Caco-2 (cell line): ENCODE data around the gene EIF2S1. TPM values are rescaled to one million over a fixed set of nuclear protein-coding genes. Genes with fewer than 3 reads are reported as not detected.

Source experiments
- Bru-seq: library from RNA; stranded (reverse); fragments of 400-500 nt; gene quantifications from one replicate; lab custom pipeline; 2021; lab: Mats Ljungman, UMichigan
- BruChase-seq, 2 experiments: library from RNA; stranded (reverse); fragments of 400-500 nt; gene quantifications; one replicate each; lab custom pipeline; 2021; lab: Mats Ljungman, UMichigan
- BruUV-seq: library from RNA; stranded (reverse); fragments of 400-500 nt; replicated peaks from 2 replicates; lab custom pipeline; 2021; lab: Mats Ljungman, UMichigan
- CTCF ChIA-PET: fragments of 300-600 bp; sonication (Branson Sonifier 250); formaldehyde crosslinking; loops from one replicate; lab custom pipeline; 2022; ENCODE audit warnings: antibody characterized with exemption; lab: Charles Lee
- POLR2A ChIA-PET: fragments of 300-600 bp; sonication (Branson Sonifier 250); formaldehyde crosslinking; loops from one replicate; lab custom pipeline; 2022; ENCODE audit warnings: antibody characterized with exemption; lab: Charles Lee
- DNase-seq, 2 experiments: peaks; one replicate each; pipeline versions ENCODE4 v3.0.0 to v3.0.0-alpha.2; 2020 to 2022
- H3K27me3 ChIP-seq: replicated peaks from 2 replicates; pipeline ENCODE4 v1.6.0; 2011; ENCODE audit warnings: low read length; ENCODE audit not compliant: control insufficient read depth, insufficient read depth
- H3K36me3 ChIP-seq: 2 replicates; pipeline ENCODE4 v1.5.1; 2011; ENCODE audit warnings: low read length; ENCODE audit not compliant: control insufficient read depth, insufficient read depth
- H3K4me1 ChIP-seq: fragments of 250-450 bp; sonication (Bioruptor Pico); 2 replicates; pipeline ENCODE4 v1.5.1; 2020; ENCODE audit warnings: mild to moderate bottlenecking
- H3K4me3 ChIP-seq: 2 replicates; pipeline ENCODE4 v1.5.1; 2011; ENCODE audit warnings: low read depth, mild to moderate bottlenecking, control low read depth, low read length
- H3K9me3 ChIP-seq: fragments of 250-450 bp; sonication (Bioruptor Pico); 2 replicates; pipeline ENCODE4 v1.5.1; 2020; ENCODE audit warnings: mild to moderate bottlenecking, moderate library complexity
- H3K27ac Mint-ChIP-seq: one replicate; pipeline ENCODE4 v1.8.0; 2022; ENCODE audit warnings: mixed read lengths; ENCODE audit not compliant: unreplicated experiment
- H3K27me3 Mint-ChIP-seq: one replicate; pipeline ENCODE4 v1.8.0; 2022; ENCODE audit warnings: mixed read lengths; ENCODE audit not compliant: insufficient read depth, unreplicated experiment
- H3K36me3 Mint-ChIP-seq: one replicate; pipeline ENCODE4 v1.8.0; 2022; ENCODE audit warnings: mild to moderate bottlenecking, mixed read lengths; ENCODE audit not compliant: insufficient read depth, unreplicated experiment
- H3K4me1 Mint-ChIP-seq: one replicate; pipeline ENCODE4 v1.8.0; 2022; ENCODE audit warnings: low read depth, mixed read lengths; ENCODE audit not compliant: unreplicated experiment
- H3K4me3 Mint-ChIP-seq: one replicate; pipeline ENCODE4 v1.8.0; 2022; ENCODE audit warnings: mild to moderate bottlenecking, moderate library complexity, mixed read lengths; ENCODE audit not compliant: unreplicated experiment
- H3K9me3 Mint-ChIP-seq: one replicate; pipeline ENCODE4 v1.8.0; 2022; ENCODE audit warnings: mixed read lengths; ENCODE audit not compliant: unreplicated experiment
- intact Hi-C: fragments of 100-400 bp; cut with micrococcal nuclease; formaldehyde crosslinking; loops from one replicate; pipeline ENCODE4 v1.10.0; 2022; ENCODE audit not compliant: unreplicated experiment
- long read RNA-seq: library from polyadenylated mRNA; stranded (forward); transcript quantifications from one replicate; pipeline ENCODE4 v2.0.0, GENCODE V29; 2022
- total RNA-seq: library from RNA; stranded (reverse); gene quantifications from 2 replicates; pipeline ENCODE4 v1.2.3, GENCODE V29; 2022
- TF ChIP-seq, protein P1 (sequence below), 2 experiments: fragments of 200-600 bp in 1 of 2; IDR thresholded peaks; 1 replicate in 1 of 2; 2 replicates in 1 of 2; pipeline versions ENCODE4 v1.5.1 to v1.8.0; 2011 to 2022; ENCODE audit warnings: antibody characterized with exemption in 1 of 2, control low read depth in 1 of 2, inconsistent platforms in 1 of 2, low read depth in 1 of 2, low read length in 1 of 2, mild to moderate bottlenecking in 1 of 2, moderate library complexity in 1 of 2; ENCODE audit not compliant: insufficient read depth in 1 of 2, severe bottlenecking in 1 of 2, unreplicated experiment in 1 of 2

Gene EIF2S1
- total RNA-seq: 144 and 156 TPM in 2 replicates
- Bru-seq, nascent RNA: percentile 95 among the genes with signal in this experiment
- percentile 95 among the genes with signal in this experiment for BruChase-seq, experiment 1, labeled RNA remaining after a 2-hour chase
- BruChase-seq, experiment 2, labeled RNA remaining after a 6-hour chase: percentile 93 among the genes with signal in this experiment
- long read RNA-seq, full-length matches to known transcripts: 364 of 382 reads
- long read RNA-seq, partial matches to known transcripts: 3 of 382 reads
- long read RNA-seq, other reads (novel, unspliced or antisense): 15 of 382 reads

DNA sequence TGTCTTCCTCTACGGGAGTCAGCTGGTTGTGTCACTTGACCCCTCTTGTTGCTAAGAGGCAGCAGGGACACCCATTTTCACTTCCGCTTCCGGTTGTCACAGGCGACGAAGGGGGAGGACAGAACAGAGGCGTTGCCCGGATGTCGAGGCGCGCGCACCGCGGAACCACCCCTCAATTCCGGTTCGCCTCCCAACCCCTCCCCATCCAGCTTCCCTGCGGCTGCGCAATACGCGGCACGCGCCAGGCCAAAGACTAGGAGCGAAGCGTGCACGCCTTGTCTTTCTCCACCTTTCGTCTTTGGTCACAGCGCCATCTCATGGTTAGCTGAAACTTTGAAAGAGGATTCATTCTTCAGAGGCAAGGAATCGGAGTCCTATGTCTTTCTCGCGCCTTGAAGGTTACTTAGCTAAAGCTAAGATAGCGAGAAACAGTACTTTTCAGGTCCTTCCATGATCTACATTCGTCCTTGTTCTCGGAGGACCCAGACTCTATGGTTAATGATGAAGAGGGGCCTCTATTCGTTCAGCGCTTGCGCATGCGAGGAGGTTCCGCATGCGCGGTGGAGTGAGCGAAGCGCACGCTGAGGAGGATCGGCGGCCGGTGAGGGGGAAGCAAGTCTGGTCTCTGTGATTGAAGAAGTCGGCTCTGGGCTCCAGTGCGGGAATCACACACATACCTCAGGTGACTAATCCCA, at the start of gene EIF2S1, which contains the start of gene ATP6V1D:
TSS of gene EIF2S1 (plus strand) at position 554 of the 695 bp plus-strand sequence. CDS start 4,440 bp downstream, outside the sequence.
TSS of gene ATP6V1D (minus strand) at position 30 of the 695 bp plus-strand sequence. CDS start 106 bp downstream, outside the sequence.
- Histone ChIP-seq H3K4me3 (peak within 1 kb of the TSS; percentile 97), H3K4me1 (peaks cover 6% of the 10 kb centered on the region; the same call in 1 of the 2 replicates), H3K27me3 (no peaks in the 10 kb centered on the region), H3K36me3 (no peaks in the 10 kb centered on the region), H3K9me3 (no peaks in the 10 kb centered on the region)
- no TSS peak for BruUV-seq
- ChIA-PET CTCF (interaction anchor here (0.6 to 0.9 kb wide), 13 partner anchors 9 to 813 kb away, joined by 3 to 5 read pairs (median 3); no protein-coding TSS in a partner anchor), POLR2A (interaction anchor here (0.6 to 1.3 kb wide), 7 partner anchors 48 to 336 kb away, joined by 3 to 5 read pairs (median 4); partner anchors contain the start of genes PALS1, PLEKHH1 and RDH11)
- intact Hi-C loops: loop anchor here (1.0 kb wide), 2 partner anchors 119 to 194 kb away; partner anchors contain the start of gene PALS1
- DNase-seq: peak; percentile 99
- H3K27ac Mint-ChIP-seq: peak within 1 kb of the TSS; percentile 96
- peaks cover 7% of the 10 kb centered on the region for H3K4me1 Mint-ChIP-seq
- TF ChIP-seq, protein P1, sequence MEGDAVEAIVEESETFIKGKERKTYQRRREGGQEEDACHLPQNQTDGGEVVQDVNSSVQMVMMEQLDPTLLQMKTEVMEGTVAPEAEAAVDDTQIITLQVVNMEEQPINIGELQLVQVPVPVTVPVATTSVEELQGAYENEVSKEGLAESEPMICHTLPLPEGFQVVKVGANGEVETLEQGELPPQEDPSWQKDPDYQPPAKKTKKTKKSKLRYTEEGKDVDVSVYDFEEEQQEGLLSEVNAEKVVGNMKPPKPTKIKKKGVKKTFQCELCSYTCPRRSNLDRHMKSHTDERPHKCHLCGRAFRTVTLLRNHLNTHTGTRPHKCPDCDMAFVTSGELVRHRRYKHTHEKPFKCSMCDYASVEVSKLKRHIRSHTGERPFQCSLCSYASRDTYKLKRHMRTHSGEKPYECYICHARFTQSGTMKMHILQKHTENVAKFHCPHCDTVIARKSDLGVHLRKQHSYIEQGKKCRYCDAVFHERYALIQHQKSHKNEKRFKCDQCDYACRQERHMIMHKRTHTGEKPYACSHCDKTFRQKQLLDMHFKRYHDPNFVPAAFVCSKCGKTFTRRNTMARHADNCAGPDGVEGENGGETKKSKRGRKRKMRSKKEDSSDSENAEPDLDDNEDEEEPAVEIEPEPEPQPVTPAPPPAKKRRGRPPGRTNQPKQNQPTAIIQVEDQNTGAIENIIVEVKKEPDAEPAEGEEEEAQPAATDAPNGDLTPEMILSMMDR (IDR thresholded peaks at IDR 0.05; ENCODE audit: insufficient read depth in 1 of 2, low read depth in 1 of 2, low read length in 1 of 2, severe bottlenecking in 1 of 2, unreplicated experiment in 1 of 2): peak; percentile 89 to 95
- H3K36me3 Mint-ChIP-seq: peaks cover 27% of the 10 kb centered on the region
- no peaks in the 10 kb centered on the region for H3K27me3 Mint-ChIP-seq
- H3K4me3 Mint-ChIP-seq: peak within 1 kb of the TSS; percentile 85
- H3K9me3 Mint-ChIP-seq: no peaks in the 10 kb centered on the region

DNA sequence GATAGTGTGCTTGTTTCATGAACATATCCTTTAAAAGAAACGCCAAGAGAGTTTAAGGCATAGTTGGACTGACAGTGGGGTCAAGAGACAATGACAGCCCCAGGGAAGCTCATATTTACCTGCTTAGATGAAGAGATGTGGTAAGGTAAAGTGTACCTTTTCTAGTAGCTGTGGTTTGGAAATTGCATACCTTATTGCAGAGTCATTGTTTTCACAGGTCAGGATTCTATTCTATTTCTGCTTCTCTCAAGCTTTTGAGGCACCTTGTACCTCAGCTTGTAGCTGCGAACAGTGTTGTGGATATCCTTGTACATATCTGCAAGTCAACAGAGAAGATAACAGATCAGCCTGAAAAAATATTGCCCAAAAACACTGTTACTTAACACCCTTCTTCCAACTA, 48.3 kb upstream of the EIF2S1 start:
- H3K4me3 Mint-ChIP-seq: no peak overlapping the region
- H3K9me3 Mint-ChIP-seq: no peaks in the 10 kb centered on the region
- Histone ChIP-seq H3K9me3 (no peaks in the 10 kb centered on the region), H3K27me3 (no peaks in the 10 kb centered on the region), H3K36me3 (no peaks in the 10 kb centered on the region), H3K4me3 (no peak overlapping the region), H3K4me1 (peaks cover 27% of the 10 kb centered on the region)
- TF ChIP-seq, protein P1 (IDR thresholded peaks at IDR 0.05; ENCODE audit: insufficient read depth in 1 of 2, low read depth in 1 of 2, low read length in 1 of 2, severe bottlenecking in 1 of 2, unreplicated experiment in 1 of 2): no peak
- no peak overlapping the region for H3K27ac Mint-ChIP-seq
- H3K4me1 Mint-ChIP-seq: peaks cover 9% of the 10 kb centered on the region
- POLR2A ChIA-PET: interaction anchor here (0.7 kb wide), 1 partner anchor 48 kb away, joined by 3 read pairs; the partner anchor contains the start of gene ATP6V1D
- no TSS peak for BruUV-seq
- H3K27me3 Mint-ChIP-seq: no peaks in the 10 kb centered on the region
- peaks cover 41% of the 10 kb centered on the region for H3K36me3 Mint-ChIP-seq
- CTCF ChIA-PET: interaction anchor here (0.6 to 1.4 kb wide), 2 partner anchors 48 to 144 kb away, joined by 3 read pairs; partner anchors contain the start of gene ATP6V1D
- intact Hi-C loops: no loop called here
- peak in 1 of 2 experiments; percentile 47 for DNase-seq

DNA sequence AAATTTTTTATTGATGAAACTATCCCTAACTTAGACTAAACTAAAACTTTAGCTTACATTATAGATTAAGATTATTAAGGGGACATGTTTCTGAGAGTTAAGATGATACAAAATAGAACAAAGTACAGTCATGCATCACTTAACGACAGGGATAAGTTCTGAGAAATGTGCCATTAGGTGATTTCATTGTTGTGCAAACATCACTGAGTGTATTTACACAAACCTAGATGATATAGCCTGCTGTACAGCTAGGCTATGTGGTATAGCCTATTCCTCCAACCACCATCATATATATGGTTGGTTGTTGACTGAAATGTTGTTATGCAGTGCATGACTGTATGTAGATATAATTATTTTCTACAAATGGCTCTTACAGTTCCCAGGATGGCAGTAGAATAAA, 47.0 kb upstream of the EIF2S1 start:
- peaks cover 9% of the 10 kb centered on the region for H3K4me1 Mint-ChIP-seq
- no peak for DNase-seq
- H3K27me3 ChIP-seq: no peaks in the 10 kb centered on the region
- H3K36me3 ChIP-seq: no peaks in the 10 kb centered on the region
- H3K36me3 Mint-ChIP-seq: peaks cover 35% of the 10 kb centered on the region
- TF ChIP-seq, protein P1 (IDR thresholded peaks at IDR 0.05; ENCODE audit: insufficient read depth in 1 of 2, low read depth in 1 of 2, low read length in 1 of 2, severe bottlenecking in 1 of 2, unreplicated experiment in 1 of 2): no peak
- H3K4me3 ChIP-seq: no peak overlapping the region
- H3K9me3 ChIP-seq: no peaks in the 10 kb centered on the region
- H3K27ac Mint-ChIP-seq: no peak overlapping the region
- intact Hi-C loops: no loop called here
- H3K4me3 Mint-ChIP-seq: no peak overlapping the region
- POLR2A ChIA-PET: no interaction called here
- no peaks in the 10 kb centered on the region for H3K27me3 Mint-ChIP-seq
- H3K9me3 Mint-ChIP-seq: no peaks in the 10 kb centered on the region
- BruUV-seq: no TSS peak
- peaks cover 27% of the 10 kb centered on the region for H3K4me1 ChIP-seq
- CTCF ChIA-PET: no interaction called here
